GM10248 (cell line): ENCODE data around the gene GSN.

Experiments used
- CTCF ChIA-PET: fragments of 300-600 bp; sonication (Branson Sonifier 250); formaldehyde crosslinking; extraction: SDS; loops from one replicate; lab custom pipeline; 2021; ENCODE audit warnings: antibody characterized with exemption; lab: Yijun Ruan, JAX
- POLR2A ChIA-PET: fragments of 350-650 bp; sonication (Branson Sonifier 250); formaldehyde crosslinking; extraction: SDS; loops from one replicate; lab custom pipeline; 2020; ENCODE audit warnings: antibody characterized with exemption; lab: Yijun Ruan, JAX
- DNase-seq: peaks from one replicate; pipeline ENCODE4 v3.0.0; 2012; ENCODE audit errors: extremely low spot score
- CTCF ChIP-seq: IDR thresholded peaks from 2 replicates; pipeline ENCODE4 v1.5.1; 2012; ENCODE audit warnings: mild to moderate bottlenecking, low read depth; ENCODE audit errors: extremely low read depth, missing control alignments, control extremely low read depth

Gene GSN

GRCh38 chr9:121353241-121354061 is 85.5 kb downstream of the GSN start:
- ChIA-PET CTCF (interaction anchor here (1.1 to 2.7 kb wide), 9 partner anchors 10 to 152 kb away, joined by 3 to 16 read pairs (median 6); partner anchors contain the start of gene RAB14), POLR2A (no interaction called here)

GRCh38 chr9:121354141-121354540 is 86.2 kb downstream of the GSN start:
- CTCF ChIA-PET = interaction anchor here (1.1 to 2.7 kb wide), 8 partner anchors 10 to 152 kb away, joined by 3 to 16 read pairs (median 6); partner anchors contain the start of gene RAB14
- no peak for TF ChIP-seq CTCF
- no peak for DNase-seq
- POLR2A ChIA-PET = no interaction called here

More at GRCh38 chr9:121353241-121354061, 85.5 kb downstream of the GSN start:
- peak; percentile 72 for DNase-seq
- no peak for TF ChIP-seq CTCF

- CTCF ChIA-PET = interaction anchor here (1.3 to 2.7 kb wide), 5 partner anchors 10 to 76 kb away, joined by 4 to 16 read pairs (median 8); no protein-coding TSS in a partner anchor
- no peak for TF ChIP-seq CTCF
- DNase-seq = no peak
- POLR2A ChIA-PET = no interaction called here
These were observed 86.8 kb downstream of the GSN start for GRCh38 chr9:121354762-121355161.

GRCh38 chr9:121357011-121357410 is 89.0 kb downstream of the GSN start:
- no peak for TF ChIP-seq CTCF
- ChIA-PET CTCF (interaction anchor here (0.7 to 1.9 kb wide), 5 partner anchors 11 to 37 kb away, joined by 3 to 10 read pairs (median 4); no protein-coding TSS in a partner anchor), POLR2A (no interaction called here)
- no peak for DNase-seq

- POLR2A ChIA-PET = no interaction called here
- no peak for TF ChIP-seq CTCF
- DNase-seq = no peak
- CTCF ChIA-PET = interaction anchor here (1.3 to 1.9 kb wide), 5 partner anchors 8 to 39 kb away, joined by 3 to 10 read pairs (median 4); no protein-coding TSS in a partner anchor
These were observed 90.8 kb downstream of the GSN start for GRCh38 chr9:121358751-121359150.

GRCh38 chr9:121359351-121360294 is 91.7 kb downstream of the GSN start:
- CTCF ChIA-PET = interaction anchor here (1.7 kb wide), 1 partner anchor 40 kb away, joined by 3 read pairs; no protein-coding TSS in a partner anchor
- no peak for TF ChIP-seq CTCF
- POLR2A ChIA-PET = no interaction called here
- DNase-seq = no peak
